Karpas-422 (cell line): ENCODE measurements around the gene ARHGEF19. TPM values are rescaled to one million over a fixed set of nuclear protein-coding genes. Genes with fewer than 3 reads are reported as not detected.
A peak's percentile ranks its signal among the peaks of the same experiment; 100 is the strongest.

Source experiments
- DNase-seq: peaks from one replicate; pipeline ENCODE4 v3.0.0-alpha.2; 2015
- H2AFZ ChIP-seq: fragments of 200-600 bp; sonication (generic); 2 replicates; pipeline ENCODE4 v1.6.1; 2014; ENCODE audit warnings: antibody characterized with exemption, low read length, mixed read lengths
- H3K27ac ChIP-seq: fragments of 200-600 bp; sonication (generic); 2 replicates; pipeline ENCODE4 v1.5.1; 2014; ENCODE audit warnings: mild to moderate bottlenecking, low read length, moderate library complexity
- H3K27me3 ChIP-seq: fragments of 200-600 bp; sonication (generic); 2 replicates; pipeline ENCODE4 v1.6.1; 2014; ENCODE audit warnings: low read length, mixed read lengths
- H3K36me3 ChIP-seq: fragments of 200-600 bp; sonication (generic); 2 replicates; pipeline ENCODE4 v1.6.1; 2014; ENCODE audit warnings: low read length, mixed read lengths; ENCODE audit not compliant: insufficient read depth
- H3K4me1 ChIP-seq: fragments of 200-600 bp; sonication (generic); 2 replicates; pipeline ENCODE4 v1.6.1; 2014; ENCODE audit warnings: mild to moderate bottlenecking, low read length, mixed read lengths
- H3K4me2 ChIP-seq: fragments of 200-600 bp; sonication (generic); 2 replicates; pipeline ENCODE4 v1.6.1; 2014; ENCODE audit warnings: low read length, low read depth, mild to moderate bottlenecking; ENCODE audit not compliant: poor library complexity, severe bottlenecking
- H3K4me3 ChIP-seq: fragments of 200-600 bp; sonication (generic); 2 replicates; pipeline ENCODE4 v1.5.1; 2014; ENCODE audit warnings: mild to moderate bottlenecking, antibody characterized with exemption, low read length, mixed read lengths
- H3K79me2 ChIP-seq: fragments of 200-600 bp; sonication (generic); 2 replicates; pipeline ENCODE4 v1.6.1; 2014; ENCODE audit warnings: mild to moderate bottlenecking, low read length, mixed read lengths
- H3K9ac ChIP-seq: fragments of 200-600 bp; sonication (generic); 2 replicates; pipeline ENCODE4 v1.6.0; 2014; ENCODE audit warnings: low read length
- H3K9me2 ChIP-seq: fragments of 200-600 bp; sonication (generic), shearing (Covaris generic); replicated peaks from 2 replicates; pipeline ENCODE4 v1.6.0; 2014; ENCODE audit warnings: mild to moderate bottlenecking, low read length, moderate library complexity; ENCODE audit not compliant: insufficient read depth
- H3K9me3 ChIP-seq: fragments of 300-700, 200-600 bp; sonication (generic); 2 replicates; pipeline ENCODE4 v1.6.1; 2014; ENCODE audit warnings: low read length, mixed read lengths
- H4K20me1 ChIP-seq: fragments of 200-600 bp; sonication (generic); 2 replicates; pipeline ENCODE4 v1.6.1; 2014; ENCODE audit warnings: mild to moderate bottlenecking, antibody characterized with exemption, low read length, low read depth; ENCODE audit not compliant: insufficient read depth
- total RNA-seq: library from RNA; depleted of rRNA; stranded (reverse); fragments of >200 nt; shearing (Covaris generic); gene quantifications from 2 replicates; pipeline ENCODE4 v1.2.3, GENCODE V29; 2014; ENCODE audit warnings: low replicate concordance

The ARHGEF19 gene
- total RNA-seq, 1 experiment from 2014 or later = 2.5 TPM

- Histone ChIP-seq H3K36me3 (0 out of 2 replicates have a peak, but pooled peaks cover 9% of the 10 kb centered on the region), H3K27ac (no peak overlapping the region), H3K4me2 (no peak overlapping the region), H3K9ac (no peak overlapping the region), H3K4me1 (peaks cover 32% of the 10 kb centered on the region), H2AFZ (no peak overlapping the region), H3K27me3 (no peaks in the 10 kb centered on the region), H3K79me2 (peaks cover 19% of the 10 kb centered on the region), H3K4me3 (no peak overlapping the region), H4K20me1 (no peaks in the 10 kb centered on the region), H3K9me2 (no peaks in the 10 kb centered on the region), H3K9me3 (no peaks in the 10 kb centered on the region)
- DNase-seq = no peak
These were observed 41.0 kb upstream of the ARHGEF19 start for GRCh38 chr1:16253332-16253922.

GRCh38 chr1:16252912-16253311 is 40.5 kb upstream of the ARHGEF19 start:
- peaks cover 18% of the 10 kb centered on the region for H3K79me2 ChIP-seq
- H3K9me2 ChIP-seq = no peaks in the 10 kb centered on the region
- H3K27ac ChIP-seq = no peak overlapping the region
- no peak overlapping the region for H3K9ac ChIP-seq
- H4K20me1 ChIP-seq = no peaks in the 10 kb centered on the region
- no peaks in the 10 kb centered on the region for H3K9me3 ChIP-seq
- H3K4me3 ChIP-seq = no peak overlapping the region
- no peaks in the 10 kb centered on the region for H3K27me3 ChIP-seq
- peaks cover 27% of the 10 kb centered on the region for H3K4me1 ChIP-seq
- H2AFZ ChIP-seq = no peak overlapping the region
- H3K36me3 ChIP-seq = 0 out of 2 replicates have a peak, but pooled peaks cover 12% of the 10 kb centered on the region
- no peak overlapping the region for H3K4me2 ChIP-seq
- DNase-seq = no peak

- peaks cover 21% of the 10 kb centered on the region for H3K4me1 ChIP-seq
- no peak overlapping the region for H3K4me3 ChIP-seq
- peaks cover 16% of the 10 kb centered on the region; the same call in 1 of the 2 replicates for H3K36me3 ChIP-seq
- no peak overlapping the region for H2AFZ ChIP-seq
- no peaks in the 10 kb centered on the region for H3K9me3 ChIP-seq
- no peak overlapping the region for H3K9ac ChIP-seq
- H3K9me2 ChIP-seq = no peaks in the 10 kb centered on the region
- H3K79me2 ChIP-seq = peaks cover 6% of the 10 kb centered on the region; the same call in 1 of the 2 replicates
- H3K27ac ChIP-seq = no peak overlapping the region
- H4K20me1 ChIP-seq = no peaks in the 10 kb centered on the region
- H3K4me2 ChIP-seq = no peak overlapping the region
- DNase-seq = no peak
- no peaks in the 10 kb centered on the region for H3K27me3 ChIP-seq
These were observed 38.9 kb upstream of the ARHGEF19 start for GRCh38 chr1:16251381-16251780.

GRCh38 chr1:16250524-16251251 is 38.2 kb upstream of the ARHGEF19 start:
- Histone ChIP-seq H3K27ac (no peak overlapping the region), H3K27me3 (no peaks in the 10 kb centered on the region), H3K4me1 (peaks cover 21% of the 10 kb centered on the region), H3K9ac (no peak overlapping the region), H3K79me2 (peaks cover 6% of the 10 kb centered on the region; the same call in 1 of the 2 replicates), H3K36me3 (peaks cover 14% of the 10 kb centered on the region; the same call in 1 of the 2 replicates), H3K9me3 (no peaks in the 10 kb centered on the region), H3K9me2 (no peaks in the 10 kb centered on the region), H2AFZ (no peak overlapping the region), H4K20me1 (no peaks in the 10 kb centered on the region), H3K4me3 (no peak overlapping the region), H3K4me2 (no peak overlapping the region)
- DNase-seq = no peak

- H3K79me2 ChIP-seq = peaks cover 6% of the 10 kb centered on the region; the same call in 1 of the 2 replicates
- peaks cover 14% of the 10 kb centered on the region; the same call in 1 of the 2 replicates for H3K36me3 ChIP-seq
- no peaks in the 10 kb centered on the region for H4K20me1 ChIP-seq
- peak overlapping the region; percentile 60 for H3K27ac ChIP-seq
- no peaks in the 10 kb centered on the region for H3K9me2 ChIP-seq
- H3K4me3 ChIP-seq = no peak overlapping the region
- no peak for DNase-seq
- peaks cover 22% of the 10 kb centered on the region for H3K4me1 ChIP-seq
- H3K9ac ChIP-seq = no peak overlapping the region
- no peaks in the 10 kb centered on the region for H3K9me3 ChIP-seq
- no peaks in the 10 kb centered on the region for H3K27me3 ChIP-seq
- H2AFZ ChIP-seq = no peak overlapping the region
- H3K4me2 ChIP-seq = peak overlapping the region; percentile 36
These were observed 37.3 kb upstream of the ARHGEF19 start for GRCh38 chr1:16249596-16250241.

- Histone ChIP-seq H3K4me2 (peak overlapping the region; percentile 36), H3K9me3 (no peaks in the 10 kb centered on the region), H3K36me3 (peaks cover 14% of the 10 kb centered on the region; the same call in 1 of the 2 replicates), H2AFZ (no peak overlapping the region), H3K4me3 (no peak overlapping the region), H3K27me3 (no peaks in the 10 kb centered on the region), H3K9me2 (no peaks in the 10 kb centered on the region), H3K4me1 (peaks cover 30% of the 10 kb centered on the region), H4K20me1 (no peaks in the 10 kb centered on the region), H3K27ac (peak overlapping the region; percentile 60), H3K9ac (no peak overlapping the region), H3K79me2 (peaks cover 6% of the 10 kb centered on the region; the same call in 1 of the 2 replicates)
- DNase-seq = no peak
These were observed 36.4 kb upstream of the ARHGEF19 start for GRCh38 chr1:16248603-16249516.

GRCh38 chr1:16248007-16248436 is 35.6 kb upstream of the ARHGEF19 start:
- no peak overlapping the region for H3K4me3 ChIP-seq
- H3K4me1 ChIP-seq = peaks cover 31% of the 10 kb centered on the region
- no peaks in the 10 kb centered on the region for H4K20me1 ChIP-seq
- H3K27ac ChIP-seq = peak overlapping the region; percentile 60; the same call in 1 of the 2 replicates
- H3K27me3 ChIP-seq = no peaks in the 10 kb centered on the region
- no peaks in the 10 kb centered on the region for H3K9me2 ChIP-seq
- no peak overlapping the region for H3K4me2 ChIP-seq
- H3K36me3 ChIP-seq = peaks cover 13% of the 10 kb centered on the region; the same call in 1 of the 2 replicates
- peaks cover 6% of the 10 kb centered on the region; the same call in 1 of the 2 replicates for H3K79me2 ChIP-seq
- no peaks in the 10 kb centered on the region for H3K9me3 ChIP-seq
- H2AFZ ChIP-seq = no peak overlapping the region
- no peak overlapping the region for H3K9ac ChIP-seq
- no peak for DNase-seq
